GM18868 (cell line): ENCODE results near the gene ALPL.

ENCODE experiments used
- ATAC-seq: cut with Tn5 transposase; IDR thresholded peaks from one replicate; pipeline ENCODE4 v1.9.1; 2021; ENCODE audit warnings: mild to moderate bottlenecking, moderate library complexity; ENCODE audit not compliant: unreplicated experiment

ALPL gene

DNA sequence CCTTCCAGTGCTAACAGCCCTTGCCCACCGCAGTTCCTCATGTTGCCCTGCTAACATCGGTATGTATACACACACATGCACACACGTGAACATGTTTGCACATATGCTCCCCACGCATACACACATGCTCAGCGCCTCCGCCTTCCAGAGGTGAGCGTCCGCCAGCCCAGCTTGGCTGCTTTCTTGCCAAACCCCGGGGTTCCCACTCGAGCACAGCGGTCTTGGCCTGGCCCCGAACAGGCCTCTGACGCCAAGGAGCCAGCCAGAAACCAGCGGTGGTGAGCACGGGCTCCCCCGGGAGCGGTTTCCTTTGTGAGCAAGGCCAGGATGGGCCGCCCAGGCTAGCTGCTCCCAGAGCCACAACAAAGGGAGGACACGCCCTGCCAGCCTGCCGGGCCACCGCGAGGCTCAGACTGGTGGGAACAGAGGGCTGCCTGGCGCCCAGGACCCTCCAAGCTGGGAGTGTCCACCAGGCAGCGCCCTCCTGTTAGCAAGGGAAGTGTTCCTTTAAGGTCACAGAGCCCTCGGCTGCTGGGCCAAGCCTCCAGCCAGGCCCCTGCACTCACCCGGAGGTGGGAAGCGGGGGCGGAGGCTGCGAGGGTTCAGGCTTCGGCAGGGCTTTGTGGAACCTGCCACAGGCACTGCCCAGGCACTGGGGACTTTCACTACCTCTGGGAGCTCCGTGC is 65.4 kb downstream of the ALPL start:
- no peak for ATAC-seq

DNA sequence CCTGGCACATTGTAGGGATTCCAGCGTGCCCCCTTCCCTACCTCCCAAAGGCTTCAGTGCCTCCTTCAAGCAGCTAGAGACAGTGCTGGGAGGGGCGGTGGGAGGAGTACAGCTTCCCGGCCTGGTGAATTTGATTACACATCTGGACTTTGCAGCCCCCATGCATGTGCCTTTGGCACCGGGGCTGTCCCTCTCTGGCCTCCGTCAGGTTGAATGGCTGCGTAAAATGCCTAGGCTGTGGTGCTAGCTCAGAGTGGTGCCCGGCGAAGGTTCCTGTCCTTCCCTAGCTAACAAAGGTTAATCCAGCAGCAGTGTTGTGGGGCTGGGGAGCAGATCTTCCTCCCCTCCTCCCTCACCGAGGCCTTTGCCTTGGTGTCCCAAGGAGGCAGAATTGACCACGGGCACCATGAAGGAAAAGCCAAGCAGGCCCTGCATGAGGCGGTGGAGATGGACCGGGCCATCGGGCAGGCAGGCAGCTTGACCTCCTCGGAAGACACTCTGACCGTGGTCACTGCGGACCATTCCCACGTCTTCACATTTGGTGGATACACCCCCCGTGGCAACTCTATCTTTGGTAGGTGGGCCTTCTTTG is 66.2 kb downstream of the ALPL start:
- no peak for ATAC-seq

DNA sequence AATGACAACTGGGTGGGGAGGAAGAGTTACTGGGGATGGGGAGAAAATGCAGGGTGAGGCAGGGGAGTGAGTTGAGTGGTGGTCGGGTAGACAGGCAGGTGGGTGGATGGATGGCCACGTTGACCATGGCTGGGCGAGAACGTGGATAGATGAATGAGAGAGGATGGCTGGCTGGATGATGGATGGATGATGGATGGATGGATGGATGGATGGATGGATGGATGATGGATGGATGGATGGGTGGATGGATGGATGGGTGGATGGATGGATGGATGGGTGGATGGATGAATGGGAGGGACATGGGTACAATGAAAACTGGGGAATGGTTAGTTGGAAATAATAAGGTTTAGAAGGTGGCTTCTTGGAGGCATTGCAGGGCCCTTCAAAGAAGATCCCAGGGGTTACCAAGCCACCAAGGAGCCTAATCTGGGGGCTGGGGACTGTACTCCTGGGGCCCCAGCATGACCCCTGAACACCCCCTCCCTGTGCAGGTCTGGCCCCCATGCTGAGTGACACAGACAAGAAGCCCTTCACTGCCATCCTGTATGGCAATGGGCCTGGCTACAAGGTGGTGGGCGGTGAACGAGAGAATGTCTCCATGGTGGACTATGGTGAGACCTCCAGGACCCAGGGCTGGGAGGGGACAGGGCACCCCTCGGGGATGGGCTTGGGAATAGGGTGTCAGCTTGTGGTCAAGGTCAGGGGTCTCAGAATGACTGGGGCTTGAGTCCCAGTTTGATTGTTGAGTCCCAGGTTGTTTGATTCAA is 67.0 kb downstream of the ALPL start:
- no peak for ATAC-seq

DNA sequence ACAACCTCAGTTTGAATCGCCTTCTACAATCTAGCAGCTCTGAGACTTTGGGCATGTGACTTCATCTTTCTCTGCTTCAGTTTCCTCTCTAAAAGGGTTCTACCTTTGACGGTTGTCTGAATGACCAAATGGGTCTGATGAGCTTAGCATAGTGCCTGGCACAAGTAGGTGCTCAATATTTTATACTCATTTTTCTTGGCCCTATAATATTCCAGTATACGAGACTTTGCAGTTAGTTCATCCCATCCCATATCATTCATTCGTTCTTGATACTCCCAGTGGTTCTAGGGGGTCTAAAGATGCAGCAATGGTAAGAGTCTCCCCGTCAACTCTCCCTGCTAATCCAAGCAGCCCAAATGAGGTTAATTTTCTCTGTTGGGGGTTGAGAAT is 67.6 kb downstream of the ALPL start:
- no peak for ATAC-seq

DNA sequence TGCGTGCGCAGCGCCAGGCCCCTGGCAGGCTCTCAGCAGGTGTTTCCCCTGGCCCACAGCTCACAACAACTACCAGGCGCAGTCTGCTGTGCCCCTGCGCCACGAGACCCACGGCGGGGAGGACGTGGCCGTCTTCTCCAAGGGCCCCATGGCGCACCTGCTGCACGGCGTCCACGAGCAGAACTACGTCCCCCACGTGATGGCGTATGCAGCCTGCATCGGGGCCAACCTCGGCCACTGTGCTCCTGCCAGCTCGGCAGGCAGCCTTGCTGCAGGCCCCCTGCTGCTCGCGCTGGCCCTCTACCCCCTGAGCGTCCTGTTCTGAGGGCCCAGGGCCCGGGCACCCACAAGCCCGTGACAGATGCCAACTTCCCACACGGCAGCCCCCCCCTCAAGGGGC is 68.1 kb downstream of the ALPL start:
- no peak for ATAC-seq

DNA sequence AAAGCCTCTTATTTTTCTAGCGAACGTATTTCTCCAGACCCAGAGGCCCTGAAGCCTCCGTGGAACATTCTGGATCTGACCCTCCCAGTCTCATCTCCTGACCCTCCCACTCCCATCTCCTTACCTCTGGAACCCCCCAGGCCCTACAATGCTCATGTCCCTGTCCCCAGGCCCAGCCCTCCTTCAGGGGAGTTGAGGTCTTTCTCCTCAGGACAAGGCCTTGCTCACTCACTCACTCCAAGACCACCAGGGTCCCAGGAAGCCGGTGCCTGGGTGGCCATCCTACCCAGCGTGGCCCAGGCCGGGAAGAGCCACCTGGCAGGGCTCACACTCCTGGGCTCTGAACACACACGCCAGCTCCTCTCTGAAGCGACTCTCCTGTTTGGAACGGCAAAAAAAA is 68.7 kb downstream of the ALPL start:
- ATAC-seq: no peak

DNA sequence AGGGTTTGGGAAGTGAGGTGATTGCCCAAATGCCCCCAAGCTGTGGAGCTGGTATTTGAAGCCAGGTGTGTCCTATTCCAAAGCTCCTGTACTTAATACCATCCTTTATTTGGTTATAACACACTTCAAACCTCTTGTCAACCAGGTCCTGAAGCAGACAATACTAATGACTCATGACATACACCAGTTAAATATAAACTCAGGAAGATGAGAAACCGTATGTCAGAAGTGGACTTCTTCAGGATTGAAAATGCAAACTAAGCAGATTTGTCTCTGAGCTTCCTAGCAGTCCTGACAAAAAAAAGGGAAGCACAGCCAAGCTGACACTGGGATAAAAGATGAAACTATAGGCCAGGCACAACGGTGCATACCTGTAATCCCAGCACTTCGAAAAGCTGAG is 70.6 kb downstream of the ALPL start:
- ATAC-seq: no peak

DNA sequence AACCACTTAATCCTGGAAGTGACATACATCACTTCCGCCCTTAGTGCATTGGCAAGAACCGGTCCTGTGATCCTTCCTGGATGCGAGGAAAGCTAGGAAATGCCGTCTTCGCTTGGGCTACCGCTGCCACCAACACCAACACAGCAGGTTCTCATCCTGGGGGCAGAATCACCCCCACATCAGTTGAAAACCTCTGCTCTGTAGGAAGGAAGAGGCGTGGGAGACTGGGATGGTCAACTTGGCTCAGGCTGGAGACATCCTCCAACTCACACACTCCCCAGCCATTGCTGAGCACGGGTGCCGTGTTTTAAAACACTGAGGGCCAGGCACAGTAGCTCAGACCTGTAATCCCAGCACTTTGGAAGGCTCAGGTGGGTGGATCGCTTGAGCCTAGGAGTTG is 74.9 kb downstream of the ALPL start:
- no peak for ATAC-seq

DNA sequence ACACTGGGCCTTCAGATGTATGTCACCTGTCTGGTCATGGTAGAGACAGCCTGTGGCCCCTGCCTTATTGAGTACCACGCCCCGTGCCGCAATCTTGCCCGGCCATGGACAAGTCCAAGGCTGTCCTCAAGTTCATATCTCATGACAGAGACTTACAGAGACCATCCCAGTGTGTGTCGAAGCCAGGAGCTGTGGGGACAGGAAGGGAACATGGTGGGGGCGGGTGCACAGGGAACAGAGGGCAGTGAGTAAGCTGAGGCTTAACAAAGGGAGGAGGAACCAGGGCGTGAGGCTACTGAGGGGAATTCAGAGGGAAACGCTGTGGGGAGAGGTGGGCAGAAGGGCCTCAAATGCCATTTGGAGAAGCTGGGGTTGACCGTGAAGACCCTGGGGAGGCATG is 75.8 kb downstream of the ALPL start:
- ATAC-seq: no peak

DNA sequence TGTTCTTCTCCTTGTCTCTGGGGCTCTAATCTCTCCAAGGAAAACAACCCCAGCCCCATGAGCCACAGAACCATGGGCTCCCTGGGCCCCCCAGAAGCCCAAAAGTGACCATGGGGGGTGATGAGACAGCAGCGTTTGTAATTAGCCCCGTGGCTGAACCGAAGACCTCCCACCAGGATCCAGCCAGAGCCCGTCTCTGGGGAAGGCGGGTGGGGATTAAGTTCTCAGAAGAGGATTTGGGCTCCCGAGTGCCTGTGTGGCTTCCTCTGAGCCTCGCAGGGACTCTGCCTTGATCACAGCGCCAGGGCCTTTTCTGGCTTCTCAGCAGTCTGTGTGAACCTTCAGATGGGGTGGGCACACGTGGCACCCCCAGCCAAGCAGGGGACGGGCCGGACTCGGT is 77.0 kb downstream of the ALPL start:
- ATAC-seq: no peak

DNA sequence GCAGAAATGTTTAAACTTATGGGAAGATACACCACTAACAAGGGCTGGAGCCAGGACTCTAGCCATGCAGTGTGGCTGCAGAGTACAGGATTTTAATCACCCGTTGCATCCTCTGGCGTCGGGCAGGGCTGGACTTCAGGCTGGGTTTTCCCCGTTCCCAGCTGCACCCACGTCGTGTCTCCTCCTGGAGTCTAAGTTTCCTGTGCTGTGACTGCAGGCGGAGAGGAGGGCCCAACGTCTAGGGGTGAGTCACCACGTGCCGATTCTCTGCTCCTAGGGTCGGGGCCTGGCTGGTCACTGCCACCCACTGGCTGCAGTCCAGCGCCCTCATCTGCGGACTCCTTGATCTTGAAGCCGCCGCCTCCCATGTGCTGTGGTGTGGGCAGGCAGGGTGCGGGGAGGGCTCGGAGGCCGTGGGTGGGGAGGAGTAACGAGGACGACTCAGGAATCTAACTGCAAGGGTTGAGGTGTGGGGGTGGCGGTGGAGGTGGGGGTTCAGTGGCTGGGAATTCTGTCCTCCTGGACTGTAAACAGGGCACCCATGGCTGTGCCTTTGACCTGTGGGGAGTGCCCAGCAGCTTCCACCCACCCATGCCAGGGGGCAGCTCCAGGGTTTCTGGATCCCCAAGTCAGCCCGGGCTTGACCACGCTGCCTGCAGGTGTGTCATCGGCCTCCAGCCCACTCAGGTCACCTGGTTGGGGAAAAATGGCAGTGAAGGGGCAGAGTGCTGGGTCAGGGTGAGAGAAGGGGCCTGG is 77.8 kb downstream of the ALPL start:
- no peak for ATAC-seq

DNA sequence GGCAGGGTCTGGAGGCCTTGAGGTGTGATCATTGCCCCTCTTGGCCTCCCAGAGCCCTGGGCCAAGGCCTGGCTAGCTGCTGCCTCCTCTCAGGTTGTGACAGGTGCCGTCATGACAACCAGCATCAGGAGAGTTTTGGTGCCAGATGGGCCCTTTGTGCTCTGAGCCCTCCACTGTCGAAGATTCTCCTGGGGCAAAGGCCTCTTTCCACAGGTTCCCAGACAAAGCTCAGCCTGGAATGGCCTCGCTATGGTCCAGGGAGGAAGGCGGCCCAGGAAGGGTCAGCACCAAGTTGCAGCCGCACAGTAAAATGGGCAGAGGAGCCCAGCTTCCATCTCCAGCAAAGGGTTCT is 78.4 kb downstream of the ALPL start:
- no peak for ATAC-seq

DNA sequence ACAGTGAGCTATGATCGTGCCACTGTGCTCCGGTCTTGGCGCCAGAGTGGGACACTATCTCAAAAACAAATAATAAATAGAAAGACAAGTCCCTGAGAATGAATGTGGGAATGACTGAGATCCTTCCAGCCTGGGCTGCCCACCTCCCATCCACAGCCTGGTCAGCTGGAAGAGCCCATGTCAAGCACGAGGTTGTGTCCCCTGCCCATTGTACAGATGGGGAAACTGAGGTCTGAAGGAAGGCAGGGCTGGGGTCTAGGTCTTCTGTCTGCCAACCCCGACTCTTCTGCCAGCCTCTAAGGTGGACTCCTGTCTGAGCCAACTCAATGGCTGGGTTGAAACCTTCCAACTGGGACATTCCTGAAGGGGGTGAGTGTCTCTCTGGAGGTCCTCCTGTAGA is 80.4 kb downstream of the ALPL start:
- ATAC-seq: no peak

DNA sequence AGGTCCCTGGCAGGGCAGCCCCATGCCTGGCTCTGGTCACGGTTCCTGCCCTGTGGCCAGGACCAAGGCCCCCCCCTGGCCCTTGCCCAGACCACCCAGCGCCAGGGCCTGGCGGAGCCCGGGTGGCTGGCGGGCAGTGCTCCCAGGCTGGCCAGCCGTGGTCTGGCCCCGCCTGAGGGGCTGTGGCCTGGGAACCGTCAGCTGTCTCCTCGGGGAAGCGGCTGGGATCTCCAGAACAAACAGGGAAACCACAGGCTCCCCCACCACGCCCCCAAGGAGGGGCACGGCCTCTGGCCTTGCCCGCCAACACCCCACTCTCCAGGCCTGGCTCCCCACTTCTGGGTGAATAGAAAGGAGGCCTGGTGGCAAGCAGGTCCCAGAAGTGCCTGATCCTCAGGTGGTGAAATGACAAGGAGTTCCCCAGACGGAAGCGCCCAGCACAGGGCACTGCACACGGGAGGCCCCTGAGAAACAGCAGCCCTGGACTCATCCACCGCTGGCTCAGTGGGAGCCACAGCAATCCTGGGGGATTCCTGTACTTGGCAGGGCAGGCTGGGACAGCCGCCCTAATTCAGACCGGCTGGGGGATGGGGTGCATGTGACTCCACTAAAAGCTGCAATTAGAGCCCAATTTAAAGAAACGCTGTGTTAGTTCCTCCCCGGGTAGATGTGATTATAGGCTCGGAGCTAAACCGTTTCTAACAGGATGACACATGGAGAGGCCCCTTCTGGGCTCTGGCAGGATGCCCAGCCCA is 81.1 kb downstream of the ALPL start:
- ATAC-seq: no peak

DNA sequence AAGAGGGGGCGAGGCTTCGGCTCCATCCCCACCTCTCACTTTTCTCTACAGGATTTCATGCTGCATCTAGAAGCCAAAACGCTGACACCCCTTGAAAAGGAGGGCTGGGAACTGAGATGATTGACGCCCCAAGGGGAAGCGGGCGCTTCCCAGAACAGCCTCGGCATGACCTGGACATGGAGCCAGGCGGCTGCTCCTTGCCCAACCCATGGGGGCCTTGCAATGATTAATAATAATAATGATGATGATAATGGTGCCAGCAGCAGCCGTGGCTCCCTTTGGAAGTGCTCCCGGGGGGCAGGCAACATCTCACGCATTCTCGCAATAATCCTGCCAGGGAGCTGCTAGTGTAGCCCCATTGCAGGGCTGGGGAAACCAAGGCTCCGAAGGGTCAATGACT is 81.7 kb downstream of the ALPL start:
- no peak for ATAC-seq

DNA sequence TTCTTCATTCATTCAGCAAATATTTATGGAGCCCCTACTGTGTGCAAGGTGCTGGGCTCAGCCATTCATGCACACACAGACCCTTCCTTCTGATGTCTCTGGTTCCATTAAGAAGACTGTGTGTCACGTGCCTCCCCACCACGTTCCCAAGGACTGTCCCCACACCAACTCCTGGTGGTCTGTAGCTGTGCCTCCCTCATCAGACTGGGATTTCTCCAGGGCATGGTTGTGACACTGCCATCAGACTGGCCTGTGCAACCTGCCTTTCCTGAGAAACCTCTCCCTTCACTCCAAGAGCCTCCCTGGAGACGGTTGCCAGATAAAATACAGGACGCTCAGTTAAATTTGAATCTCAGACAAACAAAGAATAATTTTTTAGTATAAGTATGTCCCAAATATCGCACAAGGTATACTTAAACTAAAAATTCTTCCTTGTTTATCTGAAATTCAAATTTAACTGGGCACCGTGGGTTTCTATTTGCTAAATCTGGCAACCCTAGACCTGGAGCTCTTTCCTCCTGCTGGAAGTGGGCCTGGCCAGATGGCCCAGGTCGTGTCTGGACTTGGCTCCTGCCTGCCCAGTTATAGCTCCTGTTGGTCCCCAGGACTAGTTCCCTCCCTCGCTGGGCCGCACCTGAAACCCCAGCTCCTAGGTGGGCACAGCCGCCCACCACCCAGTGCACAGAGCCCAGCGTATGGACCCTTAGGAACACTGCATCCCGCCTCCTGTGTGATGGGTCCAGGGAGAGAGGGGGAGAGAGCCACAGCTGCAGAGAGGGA is 83.1 kb downstream of the ALPL start:
- ATAC-seq: no peak

DNA sequence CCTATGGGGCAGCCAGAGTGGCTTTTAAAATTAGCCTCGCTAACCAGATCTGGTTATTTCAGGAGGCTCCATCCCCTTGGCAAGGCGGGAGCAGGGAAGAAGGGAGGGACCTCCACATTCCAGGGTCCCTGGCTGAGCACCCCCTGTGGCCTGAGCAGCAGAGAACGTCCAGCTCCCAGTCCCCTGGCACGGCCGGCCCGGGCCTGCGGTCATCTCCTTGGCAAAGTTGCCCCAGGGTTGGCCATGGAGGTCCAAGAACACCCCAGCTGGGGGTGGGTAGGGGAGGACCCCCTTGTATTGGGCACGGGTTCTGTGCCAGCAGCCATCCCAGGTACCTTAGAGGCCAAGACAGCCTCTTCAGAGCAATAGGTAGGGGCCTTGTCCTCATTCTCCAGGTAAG is 84.0 kb downstream of the ALPL start:
- no peak for ATAC-seq

DNA sequence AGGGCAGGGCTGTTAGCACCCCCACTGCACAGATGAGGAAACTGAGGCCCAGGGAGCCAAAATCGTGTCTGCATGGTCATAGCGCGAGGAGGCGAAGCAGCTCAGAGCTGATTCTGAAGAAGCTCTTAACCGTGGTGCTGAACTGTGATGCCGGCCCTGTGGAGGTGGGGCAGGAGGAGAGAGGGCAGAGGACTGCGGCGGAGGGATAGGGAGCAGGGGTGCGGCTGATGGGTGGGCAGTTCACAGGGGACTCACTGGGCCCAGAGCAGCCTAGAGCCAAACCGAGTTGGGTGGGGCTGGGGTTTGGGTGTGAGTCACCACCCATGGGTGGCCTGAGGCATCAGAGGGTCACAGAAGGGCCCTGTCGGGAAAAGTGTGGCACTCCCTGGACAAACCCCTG is 85.3 kb downstream of the ALPL start:
- no peak for ATAC-seq

DNA sequence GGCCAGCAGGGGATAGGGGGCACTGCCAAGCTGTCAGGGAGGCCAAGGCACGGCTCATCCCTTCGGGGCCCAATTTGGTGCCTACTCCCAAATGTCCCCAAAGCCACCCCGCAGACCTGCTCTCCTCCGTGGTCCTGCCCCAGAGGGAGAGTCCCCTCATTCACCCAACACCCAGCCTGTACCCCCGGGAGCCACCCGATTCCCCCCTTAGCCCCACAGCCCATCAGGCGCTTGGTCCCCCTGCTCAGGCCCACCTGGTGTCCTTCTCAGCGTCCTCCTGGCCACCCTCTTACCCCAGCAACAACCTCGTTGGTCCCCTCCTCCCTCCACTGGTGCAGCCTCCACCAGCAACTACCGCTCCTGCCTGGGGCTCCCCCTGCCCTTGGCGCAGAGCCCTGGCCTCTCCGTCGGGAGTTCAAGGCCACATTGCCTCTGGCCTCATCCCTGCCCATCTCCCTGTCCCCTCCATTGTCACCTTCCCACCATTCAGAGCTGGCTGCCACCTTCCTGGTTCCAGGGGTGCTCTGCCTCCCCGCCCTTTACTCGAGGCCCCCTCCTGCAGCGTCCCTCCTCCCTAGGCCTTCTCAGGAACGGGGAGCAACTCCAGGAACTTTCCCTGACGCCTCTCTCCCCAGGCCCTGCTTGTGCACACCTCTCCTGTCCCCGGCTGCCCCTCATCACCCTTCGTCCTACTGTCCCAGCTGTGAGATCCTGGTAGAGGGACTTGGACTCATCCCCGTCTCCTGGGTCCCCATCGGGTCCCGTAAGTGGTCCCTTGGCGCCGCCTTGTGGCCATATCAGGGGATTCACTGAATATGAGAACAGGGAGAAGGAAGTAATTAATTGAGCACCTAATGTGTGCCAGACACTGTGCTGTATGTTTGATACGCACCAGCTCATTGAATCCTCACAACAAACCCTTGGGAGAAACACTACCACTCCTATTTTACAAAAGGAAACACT is 86.0 kb downstream of the ALPL start:
- ATAC-seq: no peak
